GM23338 (cell line): Measurements from ENCODE around the gene PHACTR1. TPM values are rescaled to one million over a fixed set of nuclear protein-coding genes. Genes with fewer than 3 reads are reported as not detected.

Experiments
- ATAC-seq: fragments of 200-7000 bp; cut with Tn5 transposase; 3 replicates; pipeline ENCODE4 v1.9.1; 2020
- DNase-seq: peaks from one replicate; pipeline ENCODE4 v3.0.0-alpha.2; 2015; ENCODE audit warnings: low spot score
- H2AFZ ChIP-seq: fragments of 200-600 bp; sonication (generic); 2 replicates; pipeline ENCODE4 v1.8.0; 2016; ENCODE audit warnings: antibody characterized with exemption, mild to moderate bottlenecking, moderate library complexity
- H3F3A ChIP-seq: fragments of 200-600 bp; sonication (generic); replicated peaks from 2 replicates; pipeline ENCODE4 v1.8.0; 2017; ENCODE audit warnings: antibody characterized with exemption, mixed run types, low read depth
- H3K27ac ChIP-seq: fragments of 200-600 bp; sonication (generic); 2 replicates; pipeline ENCODE4 v1.6.1; 2016; ENCODE audit warnings: low read depth
- H3K27me3 ChIP-seq: fragments of 200-600 bp; sonication (generic); 2 replicates; pipeline ENCODE4 v1.8.0; 2016; ENCODE audit warnings: mild to moderate bottlenecking, mixed run types, moderate library complexity; ENCODE audit not compliant: insufficient read depth
- H3K36me3 ChIP-seq: fragments of 200-600 bp; sonication (generic); 2 replicates; pipeline ENCODE4 v1.8.0; 2016; ENCODE audit warnings: mild to moderate bottlenecking; ENCODE audit not compliant: insufficient read depth
- H3K4me1 ChIP-seq: fragments of 200-600 bp; sonication (generic); 2 replicates; pipeline ENCODE4 v1.8.0; 2016; ENCODE audit warnings: mild to moderate bottlenecking, moderate library complexity; ENCODE audit not compliant: insufficient read depth
- H3K4me2 ChIP-seq: fragments of 200-600 bp; sonication (generic); 2 replicates; pipeline ENCODE4 v1.7.1; 2017; ENCODE audit warnings: mixed run types
- H3K4me3 ChIP-seq: fragments of 200-600 bp; sonication (generic); 2 replicates; pipeline ENCODE4 v1.6.1; 2016; ENCODE audit warnings: mixed run types
- H3K79me2 ChIP-seq: fragments of 200-600 bp; sonication (generic); replicated peaks from 2 replicates; pipeline ENCODE4 v1.8.0; 2017; ENCODE audit warnings: mild to moderate bottlenecking; ENCODE audit not compliant: insufficient read depth
- H3K9me2 ChIP-seq: fragments of 200-600 bp; sonication (generic); 2 replicates; pipeline ENCODE4 v1.8.0; 2017; ENCODE audit not compliant: insufficient read depth
- H4K20me1 ChIP-seq: fragments of 200-600 bp; sonication (generic); replicated peaks from 2 replicates; pipeline ENCODE4 v1.8.0; 2017; ENCODE audit warnings: mild to moderate bottlenecking; ENCODE audit not compliant: insufficient read depth
- H3K27ac Mint-ChIP-seq: 2 replicates; pipeline ENCODE4 v1.8.0; 2020; ENCODE audit warnings: inconsistent platforms, mild to moderate bottlenecking, moderate library complexity, mixed read lengths
- H3K27me3 Mint-ChIP-seq: 3 replicates; pipeline ENCODE4 v1.8.0; 2022; ENCODE audit warnings: low read depth, mild to moderate bottlenecking, moderate library complexity, mixed read lengths, inconsistent platforms; ENCODE audit not compliant: insufficient read depth, poor library complexity
- H3K36me3 Mint-ChIP-seq: 3 replicates; pipeline ENCODE4 v1.8.0; 2021; ENCODE audit warnings: low read depth, mild to moderate bottlenecking, inconsistent platforms, moderate library complexity, mixed read lengths
- H3K4me1 Mint-ChIP-seq: 3 replicates; pipeline ENCODE4 v1.8.0; 2020; ENCODE audit warnings: mild to moderate bottlenecking, inconsistent platforms, mixed read lengths
- H3K4me3 Mint-ChIP-seq: 3 replicates; pipeline ENCODE4 v1.8.0; 2021; ENCODE audit warnings: moderate library complexity, mild to moderate bottlenecking, inconsistent platforms, mixed read lengths
- H3K9me3 Mint-ChIP-seq: 3 replicates; pipeline ENCODE4 v1.8.0; 2020; ENCODE audit warnings: moderate library complexity, mild to moderate bottlenecking, inconsistent platforms, mixed read lengths
- CTCF ChIP-seq, 2 experiments: fragments of 200-600 bp in 1 of 2; sonication (generic) in 1 of 2; conservative IDR thresholded peaks; 2 replicates each; pipeline versions ENCODE4 v1.5.1 to v1.6.1; 2016 to 2017; ENCODE audit warnings: antibody characterized with exemption in 2 of 2, low read depth in 2 of 2, mild to moderate bottlenecking in 2 of 2, moderate library complexity in 1 of 2
- EZH2 ChIP-seq: fragments of 200-600 bp; sonication (generic); IDR thresholded peaks from one replicate; pipeline ENCODE4 v1.8.0; 2017; ENCODE audit warnings: antibody characterized with exemption, mild to moderate bottlenecking, low read depth; ENCODE audit not compliant: unreplicated experiment
- EZH2phosphoT487 ChIP-seq: fragments of 200-600 bp; sonication (generic); IDR thresholded peaks from one replicate; pipeline ENCODE4 v1.8.1; 2018; ENCODE audit warnings: antibody characterized with exemption; ENCODE audit not compliant: unreplicated experiment
- JUNB ChIP-seq: IDR thresholded peaks from one replicate; pipeline ENCODE4 v1.6.1; 2016; ENCODE audit warnings: antibody characterized with exemption; ENCODE audit not compliant: unreplicated experiment
- NANOG ChIP-seq: IDR thresholded peaks from 2 replicates; pipeline ENCODE4 v1.6.1; 2016; ENCODE audit warnings: antibody characterized with exemption, borderline replicate concordance
- ZNF114 ChIP-seq: fragments of 250-450 bp; sonication (Bioruptor Pico); IDR thresholded peaks from 2 replicates; pipeline ENCODE4 v1.5.0; 2020; ENCODE audit warnings: mild to moderate bottlenecking, moderate library complexity
- ZNF331 ChIP-seq: fragments of 250-450 bp; sonication (Bioruptor Pico); IDR thresholded peaks from 2 replicates; pipeline ENCODE4 v1.5.0; 2020; ENCODE audit warnings: low read depth, mild to moderate bottlenecking, moderate library complexity
- polyA plus RNA-seq: library from polyadenylated mRNA; unstranded; fragments of >200 nt; fragmentation: Nextera tagmentation; extraction: Ambion mirVana; gene quantifications from 2 replicates; pipeline ENCODE4 v1.2.1, GENCODE V29; 2016
- total RNA-seq: library from RNA; depleted of rRNA; stranded (reverse); fragments of >200 nt; shearing (Covaris generic); gene quantifications from 2 replicates; pipeline ENCODE4 v1.2.3, GENCODE V29; 2014
- TF ChIP-seq, protein P1 (sequence below): IDR thresholded peaks from 2 replicates; pipeline ENCODE4 v1.6.1; 2016; ENCODE audit warnings: antibody characterized with exemption
- TF ChIP-seq, protein P2 (sequence below): IDR thresholded peaks from one replicate; pipeline ENCODE4 v1.6.1; 2018; ENCODE audit warnings: antibody characterized with exemption; ENCODE audit not compliant: unreplicated experiment
- TF ChIP-seq, protein P3 (sequence below): fragments of 250-450 bp; sonication (Bioruptor Pico); IDR thresholded peaks from 2 replicates; pipeline ENCODE4 v1.5.0; 2020; ENCODE audit warnings: mild to moderate bottlenecking, moderate library complexity

Gene PHACTR1
- total and polyA plus RNA-seq, 2 experiments from 2014 or later: 5.9 to 19.3 TPM

DNA sequence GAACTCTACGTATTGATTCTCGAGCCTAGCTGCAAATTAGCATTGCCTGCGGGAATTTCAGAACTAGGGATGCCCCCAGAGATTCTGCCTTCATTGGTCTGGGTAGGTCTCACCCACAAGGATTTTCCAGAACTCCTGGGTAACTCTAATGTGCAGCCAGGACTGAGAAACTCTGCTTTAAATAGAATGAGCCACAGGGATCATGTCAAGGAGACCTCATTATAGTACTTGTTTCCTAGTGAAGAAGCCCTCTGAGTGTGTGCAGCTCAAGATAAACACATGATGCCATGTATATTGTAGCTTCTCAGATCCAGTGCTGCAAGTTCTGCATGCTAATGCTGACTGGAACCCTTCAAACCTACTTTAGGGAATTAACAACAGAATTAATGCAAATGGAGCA is 179.2 kb downstream of the PHACTR1 start (continued):
- TF ChIP-seq ZNF114 (CRISPR knock-in tag): no peak

GRCh38 chr6:12896208-12896733 is 179.7 kb downstream of the PHACTR1 start:
- Histone ChIP-seq H3K27ac (no peak overlapping the region), H3K9me2 (peaks cover under 1% of the 10 kb centered on the region; the same call in 1 of the 2 replicates), H2AFZ (no peak overlapping the region), H3K36me3 (no peaks in the 10 kb centered on the region), H3K4me2 (no peak overlapping the region), H3K79me2 (no peaks in the 10 kb centered on the region), H3K4me1 (no peaks in the 10 kb centered on the region), H3F3A (no peaks in the 10 kb centered on the region), H4K20me1 (no peaks in the 10 kb centered on the region), H3K27me3 (no peaks in the 10 kb centered on the region), H3K4me3 (no peak overlapping the region)
- no peak for ATAC-seq
- no peak overlapping the region for H3K4me3 Mint-ChIP-seq
- peaks cover 4% of the 10 kb centered on the region; the same call in 2 of the 3 replicates for H3K9me3 Mint-ChIP-seq
- no peak overlapping the region for H3K27ac Mint-ChIP-seq
- DNase-seq: no peak
- H3K4me1 Mint-ChIP-seq: peaks cover 4% of the 10 kb centered on the region; the same call in 2 of the 3 replicates
- no peak for TF ChIP-seq JUNB
- no peak for TF ChIP-seq EZH2phosphoT487
- no peak for TF ChIP-seq NANOG
- TF ChIP-seq CTCF (conservative IDR thresholded peaks at IDR 0.05; ENCODE audit: low read depth in 2 of 2): no peak
- TF ChIP-seq, protein P1, sequence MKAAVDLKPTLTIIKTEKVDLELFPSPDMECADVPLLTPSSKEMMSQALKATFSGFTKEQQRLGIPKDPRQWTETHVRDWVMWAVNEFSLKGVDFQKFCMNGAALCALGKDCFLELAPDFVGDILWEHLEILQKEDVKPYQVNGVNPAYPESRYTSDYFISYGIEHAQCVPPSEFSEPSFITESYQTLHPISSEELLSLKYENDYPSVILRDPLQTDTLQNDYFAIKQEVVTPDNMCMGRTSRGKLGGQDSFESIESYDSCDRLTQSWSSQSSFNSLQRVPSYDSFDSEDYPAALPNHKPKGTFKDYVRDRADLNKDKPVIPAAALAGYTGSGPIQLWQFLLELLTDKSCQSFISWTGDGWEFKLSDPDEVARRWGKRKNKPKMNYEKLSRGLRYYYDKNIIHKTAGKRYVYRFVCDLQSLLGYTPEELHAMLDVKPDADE: no peak
- no peak for TF ChIP-seq ZNF331 (CRISPR knock-in tag)
- no peak for TF ChIP-seq EZH2
- TF ChIP-seq, protein P2, sequence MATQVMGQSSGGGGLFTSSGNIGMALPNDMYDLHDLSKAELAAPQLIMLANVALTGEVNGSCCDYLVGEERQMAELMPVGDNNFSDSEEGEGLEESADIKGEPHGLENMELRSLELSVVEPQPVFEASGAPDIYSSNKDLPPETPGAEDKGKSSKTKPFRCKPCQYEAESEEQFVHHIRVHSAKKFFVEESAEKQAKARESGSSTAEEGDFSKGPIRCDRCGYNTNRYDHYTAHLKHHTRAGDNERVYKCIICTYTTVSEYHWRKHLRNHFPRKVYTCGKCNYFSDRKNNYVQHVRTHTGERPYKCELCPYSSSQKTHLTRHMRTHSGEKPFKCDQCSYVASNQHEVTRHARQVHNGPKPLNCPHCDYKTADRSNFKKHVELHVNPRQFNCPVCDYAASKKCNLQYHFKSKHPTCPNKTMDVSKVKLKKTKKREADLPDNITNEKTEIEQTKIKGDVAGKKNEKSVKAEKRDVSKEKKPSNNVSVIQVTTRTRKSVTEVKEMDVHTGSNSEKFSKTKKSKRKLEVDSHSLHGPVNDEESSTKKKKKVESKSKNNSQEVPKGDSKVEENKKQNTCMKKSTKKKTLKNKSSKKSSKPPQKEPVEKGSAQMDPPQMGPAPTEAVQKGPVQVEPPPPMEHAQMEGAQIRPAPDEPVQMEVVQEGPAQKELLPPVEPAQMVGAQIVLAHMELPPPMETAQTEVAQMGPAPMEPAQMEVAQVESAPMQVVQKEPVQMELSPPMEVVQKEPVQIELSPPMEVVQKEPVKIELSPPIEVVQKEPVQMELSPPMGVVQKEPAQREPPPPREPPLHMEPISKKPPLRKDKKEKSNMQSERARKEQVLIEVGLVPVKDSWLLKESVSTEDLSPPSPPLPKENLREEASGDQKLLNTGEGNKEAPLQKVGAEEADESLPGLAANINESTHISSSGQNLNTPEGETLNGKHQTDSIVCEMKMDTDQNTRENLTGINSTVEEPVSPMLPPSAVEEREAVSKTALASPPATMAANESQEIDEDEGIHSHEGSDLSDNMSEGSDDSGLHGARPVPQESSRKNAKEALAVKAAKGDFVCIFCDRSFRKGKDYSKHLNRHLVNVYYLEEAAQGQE: no peak
- TF ChIP-seq, protein P3, sequence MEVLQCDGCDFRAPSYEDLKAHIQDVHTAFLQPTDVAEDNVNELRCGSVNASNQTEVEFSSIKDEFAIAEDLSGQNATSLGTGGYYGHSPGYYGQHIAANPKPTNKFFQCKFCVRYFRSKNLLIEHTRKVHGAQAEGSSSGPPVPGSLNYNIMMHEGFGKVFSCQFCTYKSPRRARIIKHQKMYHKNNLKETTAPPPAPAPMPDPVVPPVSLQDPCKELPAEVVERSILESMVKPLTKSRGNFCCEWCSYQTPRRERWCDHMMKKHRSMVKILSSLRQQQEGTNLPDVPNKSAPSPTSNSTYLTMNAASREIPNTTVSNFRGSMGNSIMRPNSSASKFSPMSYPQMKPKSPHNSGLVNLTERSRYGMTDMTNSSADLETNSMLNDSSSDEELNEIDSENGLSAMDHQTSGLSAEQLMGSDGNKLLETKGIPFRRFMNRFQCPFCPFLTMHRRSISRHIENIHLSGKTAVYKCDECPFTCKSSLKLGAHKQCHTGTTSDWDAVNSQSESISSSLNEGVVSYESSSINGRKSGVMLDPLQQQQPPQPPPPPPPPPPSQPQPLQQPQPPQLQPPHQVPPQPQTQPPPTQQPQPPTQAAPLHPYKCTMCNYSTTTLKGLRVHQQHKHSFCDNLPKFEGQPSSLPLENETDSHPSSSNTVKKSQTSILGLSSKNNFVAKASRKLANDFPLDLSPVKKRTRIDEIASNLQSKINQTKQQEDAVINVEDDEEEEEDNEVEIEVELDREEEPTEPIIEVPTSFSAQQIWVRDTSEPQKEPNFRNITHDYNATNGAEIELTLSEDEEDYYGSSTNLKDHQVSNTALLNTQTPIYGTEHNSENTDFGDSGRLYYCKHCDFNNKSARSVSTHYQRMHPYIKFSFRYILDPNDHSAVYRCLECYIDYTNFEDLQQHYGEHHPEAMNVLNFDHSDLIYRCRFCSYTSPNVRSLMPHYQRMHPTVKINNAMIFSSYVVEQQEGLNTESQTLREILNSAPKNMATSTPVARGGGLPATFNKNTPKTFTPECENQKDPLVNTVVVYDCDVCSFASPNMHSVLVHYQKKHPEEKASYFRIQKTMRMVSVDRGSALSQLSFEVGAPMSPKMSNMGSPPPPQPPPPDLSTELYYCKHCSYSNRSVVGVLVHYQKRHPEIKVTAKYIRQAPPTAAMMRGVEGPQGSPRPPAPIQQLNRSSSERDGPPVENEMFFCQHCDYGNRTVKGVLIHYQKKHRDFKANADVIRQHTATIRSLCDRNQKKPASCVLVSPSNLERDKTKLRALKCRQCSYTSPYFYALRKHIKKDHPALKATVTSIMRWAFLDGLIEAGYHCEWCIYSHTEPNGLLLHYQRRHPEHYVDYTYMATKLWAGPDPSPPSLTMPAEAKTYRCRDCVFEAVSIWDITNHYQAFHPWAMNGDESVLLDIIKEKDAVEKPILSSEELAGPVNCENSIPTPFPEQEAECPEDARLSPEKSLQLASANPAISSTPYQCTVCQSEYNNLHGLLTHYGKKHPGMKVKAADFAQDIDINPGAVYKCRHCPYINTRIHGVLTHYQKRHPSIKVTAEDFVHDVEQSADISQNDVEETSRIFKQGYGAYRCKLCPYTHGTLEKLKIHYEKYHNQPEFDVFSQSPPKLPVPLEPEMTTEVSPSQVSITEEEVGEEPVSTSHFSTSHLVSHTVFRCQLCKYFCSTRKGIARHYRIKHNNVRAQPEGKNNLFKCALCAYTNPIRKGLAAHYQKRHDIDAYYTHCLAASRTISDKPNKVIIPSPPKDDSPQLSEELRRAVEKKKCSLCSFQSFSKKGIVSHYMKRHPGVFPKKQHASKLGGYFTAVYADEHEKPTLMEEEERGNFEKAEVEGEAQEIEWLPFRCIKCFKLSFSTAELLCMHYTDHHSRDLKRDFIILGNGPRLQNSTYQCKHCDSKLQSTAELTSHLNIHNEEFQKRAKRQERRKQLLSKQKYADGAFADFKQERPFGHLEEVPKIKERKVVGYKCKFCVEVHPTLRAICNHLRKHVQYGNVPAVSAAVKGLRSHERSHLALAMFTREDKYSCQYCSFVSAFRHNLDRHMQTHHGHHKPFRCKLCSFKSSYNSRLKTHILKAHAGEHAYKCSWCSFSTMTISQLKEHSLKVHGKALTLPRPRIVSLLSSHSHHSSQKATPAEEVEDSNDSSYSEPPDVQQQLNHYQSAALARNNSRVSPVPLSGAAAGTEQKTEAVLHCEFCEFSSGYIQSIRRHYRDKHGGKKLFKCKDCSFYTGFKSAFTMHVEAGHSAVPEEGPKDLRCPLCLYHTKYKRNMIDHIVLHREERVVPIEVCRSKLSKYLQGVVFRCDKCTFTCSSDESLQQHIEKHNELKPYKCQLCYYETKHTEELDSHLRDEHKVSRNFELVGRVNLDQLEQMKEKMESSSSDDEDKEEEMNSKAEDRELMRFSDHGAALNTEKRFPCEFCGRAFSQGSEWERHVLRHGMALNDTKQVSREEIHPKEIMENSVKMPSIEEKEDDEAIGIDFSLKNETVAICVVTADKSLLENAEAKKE (CRISPR knock-in tag): no peak
- TF ChIP-seq ZNF114 (CRISPR knock-in tag): no peak
- peaks cover 2% of the 10 kb centered on the region for H3K27me3 Mint-ChIP-seq
- H3K36me3 Mint-ChIP-seq: peaks cover 5% of the 10 kb centered on the region; the same call in 2 of the 3 replicates
